BJ (cell line): ENCODE results near the gene CWF19L2. TPM values are rescaled to one million over a fixed set of nuclear protein-coding genes. Genes with fewer than 3 reads are reported as not detected.

ENCODE experiments used
- CTCF ChIA-PET: fragments of 350-600 bp; formaldehyde crosslinking; extraction: SDS; loops from one replicate; lab custom pipeline; 2021; ENCODE audit warnings: antibody characterized with exemption, inconsistent platforms; lab: Yijun Ruan, JAX
- POLR2A ChIA-PET: fragments of 300-600 bp; sonication (Branson Sonifier 250); formaldehyde crosslinking; extraction: SDS; loops from one replicate; lab custom pipeline; 2021; ENCODE audit warnings: antibody characterized with exemption; lab: Charles Lee
- DNase-seq: peaks from one replicate; pipeline ENCODE4 v3.0.0-alpha.2; 2011; ENCODE audit warnings: low read depth
- H3K27me3 ChIP-seq: 2 replicates; pipeline ENCODE4 v1.6.0; 2011; ENCODE audit warnings: low read length; ENCODE audit not compliant: control insufficient read depth, insufficient read depth
- H3K36me3 ChIP-seq: 2 replicates; pipeline ENCODE4 v1.5.1; 2011; ENCODE audit warnings: low read length; ENCODE audit not compliant: control insufficient read depth, insufficient read depth
- H3K4me3 ChIP-seq: 2 replicates; pipeline ENCODE4 v1.5.1; 2011; ENCODE audit warnings: low read depth, mild to moderate bottlenecking, control low read depth, low read length
- polyA plus RNA-seq: library from polyadenylated mRNA; depleted of rRNA; stranded (reverse); fragments of >200 nt; gene quantifications from 2 replicates; pipeline ENCODE4 v1.2.3, GENCODE V29; 2011
- TF ChIP-seq, protein P1 (sequence below): IDR thresholded peaks from 2 replicates; pipeline ENCODE4 v1.5.1; 2011; ENCODE audit warnings: low read depth, mild to moderate bottlenecking, control low read depth, inconsistent platforms, low read length, moderate library complexity; ENCODE audit not compliant: insufficient read depth

The CWF19L2 gene
- polyA plus RNA-seq, 1 experiment: 1.2 TPM

DNA sequence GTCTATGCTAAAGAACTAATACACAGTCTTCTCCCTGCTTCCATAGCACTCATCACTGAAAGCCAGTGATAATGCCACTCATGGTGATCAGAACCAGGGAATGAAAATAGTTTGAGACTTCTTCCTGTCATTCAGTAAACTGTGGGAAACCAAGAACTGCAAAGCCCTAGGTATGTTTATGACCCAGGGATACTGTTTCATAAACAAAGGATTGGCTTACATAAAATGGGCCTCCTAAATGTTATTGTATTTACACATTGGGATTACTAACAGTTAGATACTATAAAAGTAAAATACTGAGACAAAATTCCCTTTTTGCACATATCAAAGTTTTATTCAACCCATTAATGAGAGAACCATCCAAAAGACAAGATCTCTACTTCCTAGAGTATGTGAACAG lies 21.3 kb upstream of the CWF19L2 start:
- POLR2A ChIA-PET: no interaction called here
- no peak overlapping the region for H3K4me3 ChIP-seq
- H3K27me3 ChIP-seq: peaks cover 2% of the 10 kb centered on the region; the same call in 1 of the 2 replicates
- TF ChIP-seq, protein P1, sequence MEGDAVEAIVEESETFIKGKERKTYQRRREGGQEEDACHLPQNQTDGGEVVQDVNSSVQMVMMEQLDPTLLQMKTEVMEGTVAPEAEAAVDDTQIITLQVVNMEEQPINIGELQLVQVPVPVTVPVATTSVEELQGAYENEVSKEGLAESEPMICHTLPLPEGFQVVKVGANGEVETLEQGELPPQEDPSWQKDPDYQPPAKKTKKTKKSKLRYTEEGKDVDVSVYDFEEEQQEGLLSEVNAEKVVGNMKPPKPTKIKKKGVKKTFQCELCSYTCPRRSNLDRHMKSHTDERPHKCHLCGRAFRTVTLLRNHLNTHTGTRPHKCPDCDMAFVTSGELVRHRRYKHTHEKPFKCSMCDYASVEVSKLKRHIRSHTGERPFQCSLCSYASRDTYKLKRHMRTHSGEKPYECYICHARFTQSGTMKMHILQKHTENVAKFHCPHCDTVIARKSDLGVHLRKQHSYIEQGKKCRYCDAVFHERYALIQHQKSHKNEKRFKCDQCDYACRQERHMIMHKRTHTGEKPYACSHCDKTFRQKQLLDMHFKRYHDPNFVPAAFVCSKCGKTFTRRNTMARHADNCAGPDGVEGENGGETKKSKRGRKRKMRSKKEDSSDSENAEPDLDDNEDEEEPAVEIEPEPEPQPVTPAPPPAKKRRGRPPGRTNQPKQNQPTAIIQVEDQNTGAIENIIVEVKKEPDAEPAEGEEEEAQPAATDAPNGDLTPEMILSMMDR: no peak
- no peak for DNase-seq
- CTCF ChIA-PET: no interaction called here
- no peaks in the 10 kb centered on the region for H3K36me3 ChIP-seq

DNA sequence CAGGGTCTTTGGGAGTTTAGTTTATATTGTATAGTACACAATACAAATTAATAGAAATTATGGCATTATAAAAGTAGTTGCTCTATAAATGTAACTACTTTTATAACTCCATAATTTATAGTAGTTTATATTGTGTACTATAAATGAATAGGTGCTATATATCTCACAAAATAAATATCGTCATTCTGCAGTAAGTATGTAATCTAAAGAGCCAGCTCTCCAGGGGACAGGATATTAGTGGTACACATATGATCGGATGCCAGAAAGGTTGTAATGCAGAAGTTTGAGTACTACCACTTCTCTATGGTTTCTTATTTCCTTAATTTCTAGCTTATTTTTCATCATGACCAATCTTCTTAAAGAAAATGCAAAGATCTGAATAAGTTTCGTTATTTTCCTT lies 20.2 kb upstream of the CWF19L2 start:
- ChIA-PET POLR2A (no interaction called here), CTCF (interaction anchor here (1.2 kb wide), 1 partner anchor 10 kb away, joined by 3 read pairs; no protein-coding TSS in a partner anchor)
- peaks cover 2% of the 10 kb centered on the region; the same call in 1 of the 2 replicates for H3K27me3 ChIP-seq
- H3K36me3 ChIP-seq: no peaks in the 10 kb centered on the region
- DNase-seq: no peak
- H3K4me3 ChIP-seq: no peak overlapping the region
- TF ChIP-seq, protein P1: no peak

DNA sequence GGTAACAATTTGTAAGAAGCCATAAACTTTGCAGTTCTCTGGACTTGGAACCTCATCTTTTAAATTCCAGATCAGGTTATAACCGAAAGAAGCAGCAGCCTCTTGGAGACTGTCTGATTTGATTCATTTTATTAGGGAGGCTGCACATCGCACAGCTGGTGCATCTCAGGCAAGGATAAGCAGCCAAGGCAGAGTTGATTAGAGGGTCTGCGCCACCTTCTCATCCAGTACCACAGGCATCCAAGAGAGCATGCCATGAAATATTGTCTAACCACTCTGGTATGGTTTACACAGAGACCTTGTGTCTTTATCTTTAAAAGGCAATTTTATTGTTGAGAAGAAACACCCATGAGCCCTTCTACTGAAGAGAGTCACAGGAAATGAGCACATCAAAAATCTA lies 16.2 kb upstream of the CWF19L2 start:
- Histone ChIP-seq H3K27me3 (peaks cover 2% of the 10 kb centered on the region; the same call in 1 of the 2 replicates), H3K36me3 (no peaks in the 10 kb centered on the region), H3K4me3 (no peak overlapping the region)
- ChIA-PET POLR2A (no interaction called here), CTCF (no interaction called here)
- no peak for DNase-seq
- TF ChIP-seq, protein P1: no peak

DNA sequence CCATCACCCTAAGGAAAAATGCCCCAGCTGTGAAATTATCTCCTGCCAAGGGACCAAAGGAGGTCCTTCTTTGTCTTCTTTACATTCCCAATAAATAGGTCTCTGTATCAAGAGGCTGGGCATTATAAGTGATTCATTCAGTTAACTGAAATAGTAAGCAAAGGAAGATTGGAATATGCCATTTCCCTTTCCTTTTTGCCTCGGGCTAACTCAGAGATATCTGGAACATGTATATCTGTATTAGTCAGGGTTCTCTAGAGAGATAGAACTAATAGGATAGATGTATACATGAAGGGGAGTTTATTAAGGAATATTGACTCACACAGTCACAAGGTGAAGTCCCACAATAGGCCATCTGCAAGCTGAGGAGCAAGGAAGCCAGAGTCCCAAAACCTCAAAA lies 15.3 kb upstream of the CWF19L2 start:
- peaks cover 2% of the 10 kb centered on the region; the same call in 1 of the 2 replicates for H3K27me3 ChIP-seq
- no peak for DNase-seq
- no peak overlapping the region for H3K4me3 ChIP-seq
- no peaks in the 10 kb centered on the region for H3K36me3 ChIP-seq
- TF ChIP-seq, protein P1: no peak
- ChIA-PET POLR2A (no interaction called here), CTCF (interaction anchor here (1.7 kb wide), 1 partner anchor 15 kb away, joined by 5 read pairs; the partner anchor contains the start of gene CWF19L2)

DNA sequence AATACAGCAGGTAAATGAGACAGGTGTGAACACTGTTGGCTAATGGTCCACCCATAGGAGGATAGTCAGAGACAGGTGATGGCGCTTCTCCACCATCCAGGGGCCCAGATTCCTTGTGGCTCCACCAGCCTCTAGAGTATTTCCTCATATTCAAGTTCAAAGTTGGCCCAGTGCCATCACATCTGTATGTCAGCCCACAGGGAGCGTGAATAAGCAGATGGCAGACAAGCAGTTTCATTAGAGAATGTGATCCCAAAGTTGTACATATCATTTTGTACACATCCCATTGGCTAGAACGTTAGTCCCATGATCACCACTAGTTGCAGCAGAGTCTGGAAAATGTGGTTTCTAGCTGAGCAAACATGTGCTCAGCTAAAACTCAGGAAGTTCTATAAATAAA lies 11.0 kb upstream of the CWF19L2 start:
- ChIA-PET CTCF (interaction anchor here (1.2 kb wide), 1 partner anchor 9 kb away, joined by 3 read pairs; no protein-coding TSS in a partner anchor), POLR2A (no interaction called here)
- no peaks in the 10 kb centered on the region for H3K36me3 ChIP-seq
- H3K27me3 ChIP-seq: no peaks in the 10 kb centered on the region
- TF ChIP-seq, protein P1: no peak
- DNase-seq: no peak
- H3K4me3 ChIP-seq: no peak overlapping the region
